CD1c-positive myeloid dendritic cell (primary cell): Measurements from ENCODE around the gene KIAA1671.
A peak's percentile ranks its signal among the peaks of the same experiment; 100 is the strongest.

Experiments
- DNase-seq: peaks from one replicate; pipeline ENCODE4 v3.0.0-alpha.2; 2016; ENCODE audit errors: extremely low spot score

Gene KIAA1671

DNA sequence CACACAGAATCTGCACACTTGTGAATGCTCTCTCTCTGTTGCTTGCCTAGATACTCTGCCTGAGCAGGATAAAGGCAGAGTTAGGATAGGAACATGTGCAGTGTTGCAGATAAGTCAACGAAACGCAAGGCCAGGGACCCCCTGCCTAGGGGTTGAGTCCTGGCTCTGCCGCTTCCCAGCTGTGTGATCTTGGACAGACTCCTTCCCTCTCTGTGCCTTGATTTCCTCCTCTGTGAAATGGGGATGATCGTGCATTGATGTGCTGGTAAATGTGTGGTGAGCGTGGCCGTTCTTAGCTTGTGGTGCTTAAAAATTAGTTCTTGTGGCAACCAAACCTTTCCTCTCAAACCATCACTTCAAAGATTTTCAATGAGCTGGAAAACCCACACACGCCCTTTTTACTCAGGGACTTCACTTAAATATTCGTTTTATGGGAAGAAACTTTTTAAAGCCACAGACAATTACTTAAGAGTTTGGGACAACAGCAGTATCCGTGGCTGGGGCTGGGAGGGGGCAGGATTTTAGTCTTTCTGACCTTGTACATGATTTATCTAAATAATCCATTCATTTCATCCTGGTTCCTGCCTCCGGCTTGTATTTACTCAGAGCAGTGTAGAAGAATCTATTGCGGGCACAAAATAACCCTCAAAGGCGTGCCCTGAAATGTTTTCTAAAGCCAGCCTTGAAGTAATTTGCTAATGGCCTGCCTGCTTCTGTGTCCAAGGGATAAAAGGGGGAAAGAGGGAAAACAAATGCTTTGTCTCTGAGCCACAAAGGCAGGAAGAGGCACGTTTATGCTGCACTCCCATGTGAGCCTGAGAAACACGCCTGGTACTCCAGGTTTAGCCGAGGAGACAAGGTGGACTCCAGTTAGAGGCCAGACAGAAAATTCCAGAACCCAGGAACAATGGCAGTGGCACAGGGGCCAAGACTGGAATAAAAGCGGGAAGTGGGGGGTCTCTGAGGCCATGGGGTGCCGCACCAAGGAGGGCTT is 162.2 kb downstream of the KIAA1671 start:
- no peak for DNase-seq

DNA sequence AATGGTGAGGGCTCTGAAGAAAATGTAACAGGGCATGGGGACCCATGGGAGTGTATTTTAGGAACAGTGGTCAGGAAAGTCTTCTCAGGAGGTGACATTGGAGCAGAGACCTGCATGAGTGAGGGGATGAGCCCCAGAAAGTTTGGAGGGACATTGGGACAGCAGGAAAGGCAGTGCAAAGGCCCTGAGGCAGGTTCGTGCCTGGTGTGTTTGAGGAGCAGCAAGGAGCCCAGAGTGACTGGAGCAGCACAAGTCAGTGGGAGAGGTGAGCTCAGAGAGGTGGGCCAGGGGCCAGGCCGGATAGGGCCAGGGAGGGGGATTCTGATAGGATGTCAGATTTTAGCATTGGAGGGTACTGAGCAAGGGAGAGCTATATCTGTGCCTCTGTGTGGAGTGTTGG is 167.1 kb downstream of the KIAA1671 start:
- DNase-seq = no peak

DNA sequence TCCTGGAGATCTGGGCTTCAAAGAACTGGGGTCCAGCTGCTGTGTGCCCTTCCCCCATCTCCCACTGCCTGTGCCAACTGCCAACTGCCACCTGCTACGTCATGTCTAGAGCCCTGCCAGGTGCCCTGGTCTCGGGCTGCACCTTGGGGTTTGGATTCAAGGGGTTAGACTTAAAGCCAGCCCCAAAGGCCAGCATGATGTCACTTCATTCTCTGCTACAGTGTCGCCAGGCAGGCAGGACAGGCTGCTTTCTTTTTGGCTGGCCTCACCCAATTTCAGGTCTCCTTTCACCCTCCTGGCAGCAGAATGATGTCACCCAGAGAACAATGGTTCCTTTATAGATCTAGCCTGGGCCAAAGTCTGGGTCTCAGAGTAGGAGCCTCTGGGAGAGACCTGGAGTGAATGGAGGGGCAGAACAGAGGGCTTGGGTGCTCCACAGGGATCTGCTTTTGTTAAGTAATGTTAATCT is 167.6 kb downstream of the KIAA1671 start:
- no peak for DNase-seq

DNA sequence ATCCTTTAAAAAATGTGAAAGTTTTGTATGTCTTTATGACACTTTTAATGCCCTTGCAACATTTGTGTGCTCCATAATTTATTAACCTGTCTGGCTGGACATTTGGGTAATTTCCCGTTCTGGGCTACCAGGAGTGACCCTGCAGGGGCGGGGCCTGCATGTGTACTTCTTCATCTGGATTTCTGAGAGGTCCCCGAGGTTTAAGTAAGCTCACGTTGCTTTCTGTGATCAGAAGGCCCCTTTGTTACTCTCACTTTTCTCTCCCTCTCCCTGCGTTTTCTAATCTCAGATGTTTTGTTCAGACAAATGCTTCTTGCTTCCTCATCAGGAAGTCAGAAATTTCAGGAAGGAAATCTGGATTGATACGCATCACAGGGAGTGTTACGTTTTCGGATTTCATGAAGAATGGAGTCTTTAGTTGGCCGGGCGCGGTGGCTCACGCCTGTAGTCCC is 168.3 kb downstream of the KIAA1671 start:
- DNase-seq = no peak

DNA sequence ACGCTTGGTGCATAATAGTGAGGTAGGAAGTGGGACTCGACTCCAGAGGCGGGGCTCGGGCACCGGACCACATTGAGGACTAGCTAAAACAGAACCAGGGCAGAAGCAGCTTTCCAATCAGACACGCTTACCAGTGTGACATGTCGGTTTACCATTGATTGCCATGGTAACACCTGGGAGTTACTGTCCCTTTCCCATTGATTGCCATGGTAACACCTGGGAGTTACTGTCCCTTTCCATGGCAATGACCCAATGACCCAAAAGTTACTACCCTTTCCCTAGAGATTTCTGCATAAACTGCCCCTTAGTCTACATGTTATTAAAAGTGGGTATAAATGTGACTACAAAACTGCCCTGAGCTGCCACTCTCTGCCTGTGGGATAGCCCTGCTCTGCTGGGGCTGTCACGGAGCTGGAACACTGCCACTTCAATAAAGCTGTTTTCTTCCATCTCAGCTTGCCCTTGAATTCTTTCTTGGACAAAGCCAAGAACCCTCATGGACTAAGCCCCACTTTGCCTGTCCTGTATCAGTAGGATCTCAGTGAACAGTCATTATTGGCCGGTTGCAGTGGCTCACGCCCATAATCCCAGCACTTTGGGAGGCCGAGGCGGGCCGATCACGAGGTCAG is 169.7 kb downstream of the KIAA1671 start:
- no peak for DNase-seq

DNA sequence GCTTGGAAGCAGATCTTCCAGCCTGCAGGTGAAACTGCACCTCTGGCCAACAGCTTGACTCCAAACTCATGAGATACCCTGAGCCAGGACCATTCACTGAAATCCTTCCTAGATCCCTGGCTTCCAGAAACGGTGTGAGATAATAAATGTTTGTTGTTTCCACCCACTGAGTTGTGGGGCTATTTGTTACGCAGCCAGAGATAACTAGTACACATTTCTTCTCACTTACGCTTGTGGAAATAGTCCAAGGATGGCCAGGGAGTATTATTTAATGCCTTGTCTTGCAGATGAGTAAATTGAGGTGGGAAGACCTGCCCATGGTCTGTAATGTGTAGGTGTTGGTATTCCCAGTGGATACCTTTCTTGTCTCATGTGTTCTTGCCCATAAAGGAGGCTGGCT is 171.2 kb downstream of the KIAA1671 start:
- no peak for DNase-seq

DNA sequence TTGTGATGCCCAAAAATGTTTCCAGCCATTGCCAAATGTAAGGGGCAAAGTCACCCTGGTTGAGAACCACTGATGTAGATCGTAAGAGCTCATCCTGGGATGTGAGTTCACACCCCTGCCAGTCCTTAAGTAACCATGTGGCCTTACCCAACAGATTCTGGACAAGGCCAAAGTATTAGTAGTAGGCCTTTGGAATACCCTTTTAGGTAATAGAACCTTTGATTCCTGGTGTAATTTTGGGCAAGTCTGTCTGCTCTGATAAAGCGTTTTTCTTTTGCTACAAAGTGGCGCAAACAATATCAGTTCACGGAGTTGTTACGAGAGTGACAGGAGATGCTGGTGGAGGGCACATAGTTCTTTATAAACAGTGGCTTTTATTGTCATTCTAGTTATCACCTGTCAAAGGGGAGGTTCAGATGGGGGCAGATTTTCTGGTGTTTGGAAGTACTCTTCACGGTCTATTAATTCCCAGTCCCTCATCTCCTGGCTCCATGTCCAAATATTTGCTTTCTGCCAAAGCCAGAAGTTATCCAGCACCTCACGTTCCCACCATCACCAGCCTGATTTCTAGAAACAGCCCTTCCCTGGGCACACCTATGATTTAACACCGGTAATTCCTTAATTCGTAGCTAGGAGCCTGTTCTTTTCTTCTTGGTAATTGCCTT is 173.3 kb downstream of the KIAA1671 start:
- no peak for DNase-seq

DNA sequence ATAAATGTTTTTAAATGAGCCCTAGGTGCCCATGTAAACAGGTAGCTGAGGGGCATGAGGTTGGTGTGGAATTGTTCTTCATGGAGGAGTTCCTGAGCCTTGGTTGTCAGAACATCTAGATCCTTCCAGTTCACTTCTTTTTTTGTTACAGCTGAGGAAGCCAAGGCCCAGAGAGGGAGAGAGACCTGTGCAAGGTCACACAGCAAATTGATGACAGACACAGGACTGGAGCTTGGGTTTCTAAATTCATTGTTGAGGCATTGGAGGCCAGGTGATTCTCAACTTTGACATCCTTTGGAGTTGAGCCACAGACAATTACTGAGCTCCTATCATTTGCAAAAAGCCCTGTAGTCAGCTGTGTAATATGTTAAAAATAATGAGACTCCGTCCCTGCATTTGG is 174.0 kb downstream of the KIAA1671 start:
- no peak for DNase-seq

DNA sequence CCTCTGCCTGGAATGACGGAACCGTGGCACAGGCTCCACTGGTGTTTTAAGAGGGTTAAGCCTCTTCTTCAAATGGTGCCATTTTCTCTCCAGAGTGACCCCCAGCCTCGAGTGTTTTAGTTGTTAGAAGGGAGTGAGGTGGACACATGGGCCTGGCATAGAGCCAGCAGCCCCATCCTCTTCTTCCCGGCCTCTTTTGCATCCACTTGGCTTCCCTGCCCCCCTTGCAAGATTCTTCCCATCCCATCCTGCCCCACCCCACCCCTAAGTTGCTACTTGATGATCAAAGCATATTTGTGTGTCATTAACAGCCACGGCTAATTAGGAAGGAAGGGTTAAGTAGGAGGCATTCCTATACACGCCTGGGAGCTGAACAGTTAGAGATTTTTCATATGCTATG is 174.8 kb downstream of the KIAA1671 start:
- DNase-seq = no peak

DNA sequence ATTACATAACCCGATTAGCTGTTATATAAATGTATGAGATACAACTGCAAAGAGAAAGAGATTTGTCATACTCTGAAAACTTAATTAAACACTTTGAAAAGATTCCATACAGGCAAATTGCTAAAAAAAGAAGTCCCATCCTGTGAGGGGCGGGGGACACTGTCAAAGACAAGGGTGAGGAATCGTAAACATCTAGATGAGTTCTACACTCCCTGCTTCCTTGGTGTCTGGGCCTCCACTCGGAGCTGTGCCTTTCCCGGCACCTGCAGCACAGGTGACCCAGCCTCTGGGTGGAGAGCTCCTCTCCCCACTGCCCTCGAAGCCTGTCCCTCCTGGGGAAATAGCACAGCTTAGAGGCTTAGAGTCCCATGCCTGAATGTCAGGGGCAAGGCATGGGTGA is 177.9 kb downstream of the KIAA1671 start:
- DNase-seq = no peak

DNA sequence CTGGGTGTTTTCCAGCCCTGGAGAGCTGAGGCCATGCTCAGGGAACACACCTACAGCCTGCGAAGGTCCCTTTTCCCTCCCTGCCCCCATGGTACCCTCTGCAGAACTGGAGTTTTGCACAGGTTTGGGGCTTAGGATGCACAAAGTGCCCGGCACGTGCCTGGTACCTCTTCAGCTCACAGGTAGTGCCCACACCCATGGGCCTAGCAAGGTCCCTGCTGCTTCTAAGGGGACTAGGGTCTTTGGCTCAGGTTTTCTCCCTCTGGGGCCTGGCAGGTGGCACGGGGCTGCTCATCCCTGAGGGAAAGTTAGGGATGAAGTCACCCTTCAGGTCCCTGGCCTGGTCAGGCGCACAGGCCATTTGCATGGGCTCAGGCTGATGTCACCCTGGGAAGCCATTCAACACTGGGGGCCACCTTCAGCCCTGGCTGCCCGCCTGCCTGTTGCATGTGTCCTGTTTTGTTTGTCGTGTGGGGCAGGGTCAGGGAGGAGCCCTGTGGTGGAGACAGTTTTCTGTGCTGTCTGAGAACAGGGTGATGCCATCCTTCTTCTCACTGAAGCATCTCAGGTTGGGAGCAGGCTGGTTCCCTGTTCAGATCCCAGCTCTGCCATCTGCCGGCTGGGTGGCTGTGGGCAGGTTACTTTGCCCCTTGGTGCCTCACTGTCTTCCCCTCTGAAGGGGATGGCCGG is 178.8 kb downstream of the KIAA1671 start:
- no peak for DNase-seq

DNA sequence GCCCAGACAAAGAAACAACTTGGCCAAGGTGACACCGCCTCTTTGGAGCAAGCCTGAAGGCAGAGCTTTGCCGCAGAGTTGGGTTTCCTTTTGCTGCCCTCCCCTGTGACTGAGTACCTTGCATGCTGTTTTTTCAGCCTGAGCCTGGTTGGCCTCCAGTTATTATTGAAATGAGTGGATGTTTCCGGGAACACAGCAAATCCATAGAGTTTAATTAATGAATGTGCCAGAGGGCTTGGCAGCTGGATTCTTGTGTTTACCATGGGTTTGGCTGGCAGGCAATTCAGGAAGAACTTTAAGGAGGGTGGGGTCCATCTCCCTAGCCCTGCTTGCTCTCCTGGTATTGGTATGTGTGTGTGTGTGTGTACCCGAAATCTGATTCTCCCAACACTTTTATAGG is 181.5 kb downstream of the KIAA1671 start:
- no peak for DNase-seq

DNA sequence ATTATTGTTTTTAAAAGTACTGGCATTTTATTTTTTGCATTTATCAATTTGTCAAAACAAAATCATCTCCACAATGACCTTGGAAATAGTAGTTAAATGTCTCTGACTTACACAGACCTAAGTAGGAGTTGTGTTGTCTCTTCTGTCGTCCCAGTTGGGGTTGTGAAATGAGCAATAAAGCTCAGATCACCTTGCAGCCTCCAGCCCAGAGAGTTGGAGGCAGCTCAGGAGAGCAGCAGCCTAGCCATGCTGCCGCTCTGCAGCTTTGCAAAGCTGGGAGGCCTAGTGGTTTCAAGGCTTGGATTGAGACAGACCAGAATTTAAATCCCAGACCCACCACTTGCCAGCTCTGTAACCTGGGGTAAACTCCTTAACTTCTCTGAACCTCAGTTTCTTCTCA is 181.9 kb downstream of the KIAA1671 start:
- DNase-seq = no peak

DNA sequence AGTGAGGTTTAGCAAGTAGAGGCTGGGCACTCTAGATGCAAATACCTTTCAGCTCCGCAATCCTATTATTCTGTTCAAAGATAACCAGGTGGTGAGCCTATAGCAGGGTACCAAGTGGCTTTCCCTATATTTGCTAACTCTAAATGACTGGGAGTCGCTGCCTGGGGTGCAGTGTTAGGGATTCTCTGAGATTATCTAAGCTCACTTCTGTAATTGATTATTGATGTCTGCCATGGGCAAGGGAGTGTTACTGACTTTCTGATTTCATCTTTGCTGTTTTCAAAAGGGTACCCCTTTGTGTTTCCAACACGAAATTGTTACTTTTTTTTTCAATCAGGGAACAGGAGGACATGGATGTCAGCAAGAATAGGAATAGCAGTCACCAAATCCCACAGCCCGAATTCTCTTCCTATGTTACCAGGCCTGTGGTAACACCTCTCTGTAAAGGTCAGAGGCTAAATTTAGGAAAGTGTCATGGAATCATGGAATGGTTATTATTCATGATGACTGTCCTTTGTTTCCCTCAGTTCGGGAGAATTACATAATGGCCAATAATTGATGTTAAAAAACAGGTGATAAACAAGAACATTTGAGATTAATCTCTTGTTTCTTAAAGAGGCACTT is 184.5 kb downstream of the KIAA1671 start:
- DNase-seq = no peak

DNA sequence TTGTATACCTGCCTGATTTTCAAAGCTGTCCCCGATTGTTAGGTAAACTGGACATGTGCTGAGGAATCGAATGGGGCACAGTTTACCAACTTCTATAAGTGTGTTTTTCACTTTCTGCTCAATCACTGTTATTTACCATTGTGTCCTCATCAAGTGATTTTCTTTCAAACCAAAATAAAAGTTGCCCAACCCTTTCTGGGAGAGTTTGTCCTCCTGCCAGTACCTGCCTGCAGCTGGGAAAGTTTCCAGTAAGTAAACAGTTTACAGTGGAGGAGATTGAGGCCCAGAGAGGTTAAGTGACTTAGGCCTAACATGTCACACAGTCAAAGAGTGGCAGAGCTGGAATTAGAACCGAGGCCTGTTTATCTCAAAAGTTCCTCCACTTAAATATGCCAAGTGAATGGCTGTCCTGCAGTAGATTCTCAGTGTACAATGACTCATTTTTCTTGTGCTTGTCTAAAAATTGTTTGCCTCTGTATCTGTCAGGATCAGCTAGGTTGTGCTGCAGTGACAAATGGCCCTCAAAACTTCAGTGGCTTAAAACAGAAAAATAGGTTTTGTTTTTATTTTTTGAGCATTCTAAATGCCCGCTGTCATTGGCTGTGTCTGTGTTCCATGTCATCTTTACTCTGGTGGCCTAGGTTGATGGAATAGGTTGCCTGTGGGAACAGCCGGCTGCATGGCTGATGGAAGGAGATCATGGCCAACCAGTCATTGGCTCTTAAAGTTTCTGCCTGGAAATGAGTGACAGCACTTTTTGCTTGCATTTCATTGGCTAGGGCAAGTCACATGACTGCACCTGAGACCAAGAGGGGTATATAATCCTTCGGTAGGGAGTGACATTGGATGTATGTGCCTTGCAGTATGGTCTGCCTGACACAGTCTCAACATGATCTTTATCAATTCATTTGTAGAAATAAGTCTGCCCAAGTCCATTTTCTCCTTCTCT is 185.3 kb downstream of the KIAA1671 start:
- DNase-seq = peak; percentile 3

DNA sequence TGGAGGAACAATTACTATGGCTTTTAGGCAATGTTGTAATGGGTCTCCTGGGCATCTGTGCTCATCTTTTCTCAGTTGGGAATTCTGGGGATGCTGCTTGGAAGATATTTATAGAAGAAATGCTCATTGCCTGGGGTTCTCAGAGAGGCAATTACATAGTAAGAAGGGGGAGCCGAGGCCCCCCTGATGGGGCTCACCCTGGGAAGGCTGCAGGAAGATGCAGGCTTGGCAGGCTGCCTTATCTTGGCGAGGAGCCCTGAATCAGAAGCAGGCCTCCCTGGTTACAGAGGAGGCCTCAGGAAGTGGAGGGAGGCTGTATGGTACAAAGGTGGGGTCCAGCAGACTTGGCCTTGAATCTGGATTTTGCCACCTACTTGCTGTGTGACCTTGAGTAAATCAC is 186.5 kb downstream of the KIAA1671 start:
- DNase-seq = no peak

DNA sequence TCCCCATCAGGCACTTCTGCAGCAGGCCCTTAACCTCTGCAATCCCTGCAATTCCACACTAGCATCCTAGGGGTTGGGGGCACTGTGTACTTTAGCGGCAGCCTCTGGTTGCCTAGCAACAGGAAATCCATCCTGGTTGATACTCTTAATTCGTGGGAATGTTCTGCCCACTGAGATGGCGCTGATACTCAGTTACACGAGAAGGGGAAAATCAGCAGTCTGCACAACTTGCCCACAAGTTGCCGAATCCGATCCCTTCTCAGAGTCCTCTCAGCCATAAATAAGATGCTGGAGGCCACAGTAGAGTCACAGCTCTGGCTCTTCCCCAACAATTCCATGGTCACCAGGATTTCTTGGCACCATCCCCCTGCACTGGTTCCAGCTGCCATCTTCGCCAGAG is 189.6 kb downstream of the KIAA1671 start:
- no peak for DNase-seq

DNA sequence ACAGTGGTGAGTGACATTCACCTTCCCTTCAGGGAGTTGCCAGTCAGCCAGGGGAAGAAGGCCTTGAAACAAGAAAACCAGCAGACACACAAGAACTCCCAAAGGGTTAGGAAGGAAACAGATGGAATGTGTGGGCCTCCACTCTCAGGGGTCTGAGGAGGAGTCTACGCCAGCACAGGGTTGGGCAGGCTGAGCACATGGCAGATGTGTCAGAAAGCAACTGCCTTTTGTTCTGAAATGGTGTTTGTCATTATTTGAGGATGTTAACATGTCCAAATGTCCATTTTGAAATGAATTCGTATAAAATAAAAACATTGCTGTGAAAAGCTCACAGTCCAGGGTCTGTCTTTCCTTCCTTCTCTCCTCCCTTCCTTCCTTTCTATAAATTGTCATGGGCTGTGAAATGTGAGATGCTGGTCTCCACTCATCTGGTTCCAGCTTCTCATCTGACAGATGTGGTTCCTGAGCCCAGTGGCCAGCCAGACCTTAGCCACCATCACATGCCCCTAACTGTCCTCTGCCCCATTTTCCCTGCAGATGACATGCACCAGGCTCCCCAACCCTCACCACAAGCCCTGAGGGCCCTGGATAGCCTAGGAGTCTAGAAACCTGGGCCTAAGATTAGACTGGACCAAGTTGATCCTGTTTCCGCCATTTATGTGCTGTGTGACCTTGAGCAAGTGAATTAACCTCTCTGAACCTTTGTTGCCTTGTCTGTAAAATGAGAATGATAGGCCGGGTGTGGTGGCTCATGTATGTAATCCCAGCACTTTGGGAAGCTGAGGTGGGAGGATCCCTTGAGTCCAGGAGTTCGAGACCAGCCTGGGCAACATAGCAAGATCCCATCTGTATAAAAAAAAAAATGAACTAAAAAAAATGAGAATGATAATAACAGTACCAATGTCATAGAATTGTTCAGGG is 190.9 kb downstream of the KIAA1671 start:
- DNase-seq = no peak

DNA sequence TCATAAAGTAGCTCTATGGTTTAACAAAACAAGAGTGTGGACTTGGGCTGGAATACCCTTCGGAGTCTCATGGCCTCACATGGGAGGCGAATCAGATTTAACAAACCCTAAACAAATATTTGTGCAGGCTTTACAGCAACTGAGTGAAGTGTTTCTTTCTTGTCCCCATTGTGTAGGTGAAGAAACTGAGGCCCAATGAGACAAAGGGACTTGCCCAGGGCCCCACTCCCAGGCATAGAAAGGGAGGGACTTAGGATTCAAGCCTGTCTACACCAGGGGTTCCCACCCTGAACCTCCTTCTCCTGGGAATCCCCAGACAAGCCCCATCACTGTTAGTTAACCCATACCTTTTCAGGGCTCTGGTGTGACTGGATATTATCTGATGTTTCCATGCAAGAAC is 192.0 kb downstream of the KIAA1671 start:
- no peak for DNase-seq
